Small intestine (tissue), 7 donors: ENCODE measurements around the gene HSPBP1. TPM values are rescaled to one million over a fixed set of nuclear protein-coding genes. Genes with fewer than 3 reads are reported as not detected.

ENCODE experiments used
- DNase-seq, 2 donors: peaks; one replicate each; pipeline versions ENCODE4 v3.0.0 to v3.0.0-alpha.2; 2013
- FAIRE-seq: peaks from 2 replicates; lab custom pipeline; 2012; peaks lifted over from hg19 to GRCh38; lab: Jason Lieb, UNC
- H3K27ac ChIP-seq, 3 donors: one replicate each; pipeline ENCODE4 v1.5.1; 2013; ENCODE audit warnings: low read length in 2 of 3, mild to moderate bottlenecking in 2 of 3, control low read depth in 1 of 3, inconsistent platforms in 1 of 3, low read depth in 1 of 3, moderate library complexity in 1 of 3
- H3K27me3 ChIP-seq, 3 donors: one replicate each; pipeline ENCODE4 v1.6.1; 2013; ENCODE audit warnings: low read length in 3 of 3, inconsistent platforms in 1 of 3; ENCODE audit not compliant: control insufficient read depth in 3 of 3, insufficient read depth in 3 of 3
- H3K36me3 ChIP-seq, 3 donors: one replicate each; pipeline ENCODE4 v1.6.1; 2013; ENCODE audit warnings: low read length in 3 of 3, inconsistent platforms in 1 of 3, low read depth in 1 of 3, mild to moderate bottlenecking in 1 of 3, moderate library complexity in 1 of 3; ENCODE audit not compliant: control insufficient read depth in 3 of 3, insufficient read depth in 2 of 3
- H3K4me1 ChIP-seq, 3 donors: one replicate each; pipeline ENCODE4 v1.6.1; 2013; ENCODE audit warnings: low read length in 2 of 3, inconsistent platforms in 1 of 3, low read depth in 1 of 3, mild to moderate bottlenecking in 1 of 3, moderate library complexity in 1 of 3; ENCODE audit not compliant: control insufficient read depth in 3 of 3, insufficient read depth in 2 of 3
- H3K4me3 ChIP-seq, 3 donors: one replicate each; pipeline ENCODE4 v1.5.1; 2013; ENCODE audit warnings: low read length in 3 of 3, control low read depth in 1 of 3, inconsistent platforms in 1 of 3, low read depth in 1 of 3, mild to moderate bottlenecking in 1 of 3, moderate library complexity in 1 of 3
- H3K9me3 ChIP-seq, 2 donors: one replicate each; pipeline ENCODE4 v1.6.1; 2013; ENCODE audit warnings: low read depth in 1 of 2, low read length in 1 of 2; ENCODE audit not compliant: control insufficient read depth in 2 of 2, insufficient read depth in 1 of 2
- whole genome bisulfite sequencing, 3 donors: extraction: QIAGEN DNeasy Blood & Tissue Kit; methylation state at CpG; one replicate each; pipeline ENCODE4 v1.1.7; 2013; 5-methylcytosine and 5-hydroxymethylcytosine counted together
- polyA plus RNA-seq, 4 donors: library from polyadenylated mRNA; stranded (reverse) in 3 of 4; unstranded in 1 of 4; fragments of 200-250 nt in 3 of 4; fragments of 120-200 nt in 1 of 4; gene quantifications; one replicate each; pipeline versions ENCODE4 v1.2.1 to v1.2.3, GENCODE V29; 2013
- donor health status: healthy with polysubstance abuse.
- donor health status: control.
- donor health status: control.
- donor health status: Bipolar disorder and iron deficiency.
- donor health status: healthy.

Gene HSPBP1
- polyA plus RNA-seq, 4 donors, result 25.9 to 61.9 (median 31.4) TPM

- Histone ChIP-seq H3K4me3 (no peak overlapping the region), H3K9me3 (peaks cover 0 to 12% of the 10 kb centered on the region in 2 donors), H3K27me3 (no peaks in the 10 kb centered on the region), H3K27ac (no peak overlapping the region), H3K4me1 (no peaks in the 10 kb centered on the region), H3K36me3 (peaks cover 0 to 61% (median 0%) of the 10 kb centered on the region in 3 donors)
- WGBS, 3 donors, result 74 to 78% (median 77%) methylated on average over 7 of the region's 7 CpGs
- no peak for DNase-seq
- no peak for FAIRE-seq
These were observed 30.6 kb upstream of the HSPBP1 start for GRCh38 chr19:55310498-55310897.

DNA sequence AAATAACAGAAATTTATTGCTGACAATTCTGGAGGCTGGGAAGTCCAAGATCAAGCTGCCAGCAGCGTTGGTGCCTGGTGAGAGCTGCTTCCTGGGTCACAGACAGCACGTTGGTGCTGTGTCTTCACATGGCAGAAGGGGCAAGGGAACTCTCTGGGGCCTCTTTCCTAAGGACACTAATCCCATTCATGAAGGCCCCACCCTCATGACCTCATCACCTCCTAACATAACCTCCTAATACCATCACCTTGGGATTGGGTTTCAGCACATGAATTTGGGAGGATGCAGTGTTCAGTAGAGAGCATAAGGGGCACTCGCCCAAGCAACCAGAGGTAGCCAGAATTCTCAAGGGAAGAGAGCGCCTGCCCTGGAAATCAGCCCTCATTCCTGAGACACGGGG lies 29.5 kb upstream of the HSPBP1 start:
- peaks cover 0 to 12% of the 10 kb centered on the region in 2 donors for H3K9me3 ChIP-seq
- FAIRE-seq (no peak), DNase-seq (no peak)
- peaks cover 0 to 52% (median 0%) of the 10 kb centered on the region in 3 donors for H3K36me3 ChIP-seq
- WGBS, 3 donors, result 90 to 91% (median 91%) methylated on average over 5 of the region's 5 CpGs
- H3K4me1 ChIP-seq, result no peaks in the 10 kb centered on the region
- H3K4me3 ChIP-seq, result no peak overlapping the region
- H3K27me3 ChIP-seq, result no peaks in the 10 kb centered on the region
- H3K27ac ChIP-seq, result no peak overlapping the region

- WGBS, 3 donors, result 87 to 93% (median 89%) methylated on average over 9 to 11 of the region's 11 CpGs
- no peaks in the 10 kb centered on the region for H3K27me3 ChIP-seq
These were observed 28.4 kb upstream of the HSPBP1 start for GRCh38 chr19:55308281-55308680.

GRCh38 chr19:55306712-55307111 lies 26.8 kb upstream of the HSPBP1 start:
- DNase-seq, result no peak
- Histone ChIP-seq H3K27me3 (no peaks in the 10 kb centered on the region), H3K9me3 (peaks cover 0 to 12% of the 10 kb centered on the region in 2 donors), H3K27ac (no peak overlapping the region), H3K4me1 (peaks cover 0 to 3% (median 2%) of the 10 kb centered on the region in 3 donors), H3K36me3 (peaks cover 0 to 33% (median 0%) of the 10 kb centered on the region in 3 donors), H3K4me3 (no peak overlapping the region)
- 65 to 77% (median 68%) methylated on average over 3 of the region's 3 CpGs for WGBS, 3 donors
- FAIRE-seq, result no peak

More at GRCh38 chr19:55308281-55308680, 28.4 kb upstream of the HSPBP1 start:
- H3K4me1 ChIP-seq, result no peaks in the 10 kb centered on the region
- no peak overlapping the region for H3K4me3 ChIP-seq
- no peak overlapping the region for H3K27ac ChIP-seq
- peaks cover 0 to 42% (median 0%) of the 10 kb centered on the region in 3 donors for H3K36me3 ChIP-seq
- peaks cover 0 to 12% of the 10 kb centered on the region in 2 donors for H3K9me3 ChIP-seq
- DNase-seq (no peak), FAIRE-seq (no peak)

DNA sequence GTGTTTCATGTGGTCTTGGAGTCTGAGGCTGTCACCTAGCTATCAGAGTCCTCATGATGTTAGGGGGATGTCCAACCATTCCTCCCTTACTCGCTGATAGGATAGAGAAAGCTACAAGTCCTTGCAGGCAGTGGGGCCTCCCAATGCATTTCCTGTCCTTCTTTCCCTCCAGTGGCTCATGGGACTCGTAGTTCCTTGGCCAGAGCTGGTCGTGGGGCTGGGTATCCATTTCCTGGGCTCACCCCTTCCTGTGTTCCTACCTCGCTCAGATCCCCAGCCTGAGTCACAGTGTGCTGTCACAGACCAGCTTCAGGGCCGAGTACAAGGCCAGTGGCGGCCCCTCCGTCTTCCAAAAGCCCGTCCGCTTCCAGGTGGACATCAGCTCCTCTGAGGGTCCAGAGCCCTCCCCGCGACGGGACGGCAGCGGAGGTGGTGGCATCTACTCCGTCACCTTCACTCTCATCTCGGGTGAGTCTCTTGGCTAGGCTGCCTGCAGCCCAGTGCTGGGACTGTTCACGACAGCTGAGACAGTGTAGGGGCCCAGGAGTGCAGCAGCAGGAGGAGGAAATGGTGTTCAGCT lies 26.2 kb upstream of the HSPBP1 start:
- Histone ChIP-seq H3K4me3 (no peak overlapping the region), H3K27me3 (no peaks in the 10 kb centered on the region), H3K27ac (no peak overlapping the region), H3K4me1 (peaks cover 0 to 8% (median 2%) of the 10 kb centered on the region in 3 donors), H3K36me3 (peaks cover 0 to 26% (median 0%) of the 10 kb centered on the region in 3 donors), H3K9me3 (peaks cover 0 to 12% of the 10 kb centered on the region in 2 donors)
- FAIRE-seq, result no peak
- whole genome bisulfite sequencing, 3 donors, result 87 to 90% (median 89%) methylated on average over 17 of the region's 17 CpGs
- DNase-seq, result no peak

DNA sequence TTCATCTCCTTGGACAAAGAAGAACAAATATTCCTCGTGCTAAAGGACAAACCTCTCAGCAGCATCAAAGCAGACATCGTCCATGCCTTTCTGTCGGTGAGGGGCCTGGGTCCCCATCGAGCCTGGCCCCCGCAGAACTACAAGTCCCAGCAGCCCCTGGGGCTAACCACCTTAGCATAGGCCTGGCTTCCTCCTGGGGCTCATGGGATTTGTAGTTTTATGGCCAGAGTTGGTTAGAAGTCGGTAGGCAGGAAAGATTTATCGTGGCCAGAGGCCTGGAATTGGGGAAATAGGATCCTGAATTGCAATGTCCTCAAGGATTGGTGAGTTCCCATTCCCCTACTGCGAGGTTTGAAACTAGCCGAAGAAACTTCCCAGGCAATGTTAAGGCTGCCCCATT lies 25.6 kb upstream of the HSPBP1 start:
- no peak for FAIRE-seq
- peaks cover 0 to 8% (median 2%) of the 10 kb centered on the region in 3 donors for H3K4me1 ChIP-seq
- peaks cover 0 to 12% of the 10 kb centered on the region in 2 donors for H3K9me3 ChIP-seq
- 64 to 81% (median 73%) methylated on average over 9 of the region's 9 CpGs for WGBS, 3 donors
- peaks cover 0 to 25% (median 0%) of the 10 kb centered on the region in 3 donors for H3K36me3 ChIP-seq
- H3K27me3 ChIP-seq, result no peaks in the 10 kb centered on the region
- no peak overlapping the region for H3K27ac ChIP-seq
- peak in 1 of 2 donors; percentile 49 for DNase-seq
- no peak overlapping the region for H3K4me3 ChIP-seq

DNA sequence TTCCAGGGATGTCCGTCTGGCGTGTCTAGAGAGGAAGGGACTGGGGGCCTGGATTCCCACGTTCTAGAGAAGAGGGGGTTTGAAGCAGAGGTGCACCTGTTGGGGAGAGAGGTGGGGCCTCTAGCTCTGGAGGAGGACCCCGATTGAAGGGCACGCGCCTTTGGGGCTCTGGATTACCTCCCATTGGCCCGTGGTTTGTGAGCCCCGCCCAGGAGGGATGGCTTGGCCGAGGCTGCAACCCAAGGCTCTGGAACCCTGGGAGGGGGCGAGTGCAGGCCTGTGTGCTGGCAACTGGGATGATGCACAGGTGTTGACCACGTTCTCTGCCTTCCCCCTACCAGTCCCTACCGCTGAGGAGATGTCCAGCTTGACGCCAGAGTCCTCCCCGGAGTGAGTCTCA lies 25.1 kb upstream of the HSPBP1 start:
- WGBS, 3 donors, result 78 to 82% (median 82%) methylated on average over 14 of the region's 14 CpGs
- peaks cover 0 to 8% (median 2%) of the 10 kb centered on the region in 3 donors for H3K4me1 ChIP-seq
- H3K9me3 ChIP-seq, result peaks cover 0 to 12% of the 10 kb centered on the region in 2 donors
- H3K27ac ChIP-seq, result no peak overlapping the region
- H3K27me3 ChIP-seq, result no peaks in the 10 kb centered on the region
- H3K36me3 ChIP-seq, result peaks cover 0 to 23% (median 0%) of the 10 kb centered on the region in 3 donors
- no peak overlapping the region for H3K4me3 ChIP-seq
- FAIRE-seq (no peak), DNase-seq (peak in 1 of 2 donors; percentile 1)

DNA sequence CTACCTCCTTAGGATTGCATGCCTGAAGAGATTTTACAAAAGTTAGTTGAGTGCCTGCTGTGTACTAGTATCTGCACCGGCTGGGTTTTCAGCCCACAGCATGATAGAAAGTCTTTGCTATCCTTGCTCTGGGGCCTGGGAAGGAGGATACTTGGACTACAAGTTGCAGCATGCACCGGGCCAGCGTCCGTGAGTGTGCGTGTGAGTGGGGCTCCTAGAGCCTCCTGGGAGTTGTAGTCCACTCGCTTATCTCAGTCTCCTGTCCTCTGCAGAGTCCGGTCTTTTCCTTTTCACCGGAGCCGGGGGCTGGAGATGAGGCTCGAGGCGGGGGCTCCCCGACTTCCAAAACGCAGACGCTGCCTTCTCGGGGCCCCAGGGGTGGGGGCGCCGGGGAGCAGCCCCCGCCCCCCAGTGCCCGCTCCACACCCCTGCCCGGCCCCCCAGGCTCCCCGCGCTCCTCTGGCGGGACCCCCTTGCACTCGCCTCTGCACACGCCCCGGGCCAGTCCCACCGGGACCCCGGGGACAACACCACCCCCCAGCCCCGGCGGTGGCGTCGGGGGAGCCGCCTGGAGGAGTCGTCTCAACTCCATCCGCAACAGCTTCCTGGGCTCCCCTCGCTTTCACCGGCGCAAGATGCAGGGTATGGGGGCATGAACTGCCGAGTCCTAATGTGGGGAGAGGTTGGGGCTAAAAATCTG lies 24.5 kb upstream of the HSPBP1 start:
- Histone ChIP-seq H3K9me3 (peaks cover 0 to 7% of the 10 kb centered on the region in 2 donors), H3K27me3 (no peaks in the 10 kb centered on the region), H3K36me3 (peaks cover 0 to 19% (median 0%) of the 10 kb centered on the region in 3 donors), H3K4me1 (peaks cover 0 to 8% (median 2%) of the 10 kb centered on the region in 3 donors), H3K4me3 (no peak overlapping the region), H3K27ac (no peak overlapping the region)
- 89 to 93% (median 90%) methylated on average over 38 to 39 of the region's 39 CpGs for WGBS, 3 donors
- no peak for FAIRE-seq
- peak; percentile 32 to 62 for DNase-seq
